H1 (cell line): ENCODE data around the gene ICA1. TPM values are rescaled to one million over a fixed set of nuclear protein-coding genes. Genes with fewer than 3 reads are reported as not detected.

Experiments
- ASH2L ChIP-seq: fragments of 200-600, 300-600 bp; sonication (generic); IDR thresholded peaks from one replicate; pipeline ENCODE4 v1.7.1; 2017; ENCODE audit warnings: low read length
- GABPA ChIP-seq: IDR thresholded peaks from 2 replicates; pipeline ENCODE4 v1.6.1; 2011; ENCODE audit warnings: mild to moderate bottlenecking, low read length, moderate library complexity, borderline replicate concordance; ENCODE audit not compliant: insufficient read depth
- HDAC6 ChIP-seq: IDR thresholded peaks from one replicate; pipeline ENCODE4 v1.7.1; 2012; ENCODE audit warnings: low read depth, mild to moderate bottlenecking, inconsistent platforms, low read length, moderate library complexity
- MAFK ChIP-seq: IDR thresholded peaks from 2 replicates; pipeline ENCODE4 v1.6.1; 2012; ENCODE audit warnings: low read depth, mild to moderate bottlenecking, improper control_type of control experiment, low read length
- NRF1 ChIP-seq: IDR thresholded peaks from 2 replicates; pipeline ENCODE4 v1.6.1; 2011; ENCODE audit warnings: mild to moderate bottlenecking, low read depth, low read length, improper control_type of control experiment
- POLR2A ChIP-seq, 2 experiments: IDR thresholded peaks; 1 replicate in 1 of 2; 2 replicates in 1 of 2; pipeline ENCODE4 v1.6.1; 2011; ENCODE audit warnings: low read depth in 2 of 2, low read length in 2 of 2, mild to moderate bottlenecking in 2 of 2; ENCODE audit errors: control extremely low read depth in 1 of 2
- SP4 ChIP-seq: IDR thresholded peaks from 2 replicates; pipeline ENCODE4 v1.6.1; 2012; ENCODE audit warnings: low read length, inconsistent platforms
- TBP ChIP-seq: IDR thresholded peaks from 2 replicates; pipeline ENCODE4 v1.6.1; 2011; ENCODE audit warnings: low read depth, low read length, improper control_type of control experiment
- polyA plus RNA-seq, 7 experiments: library from polyadenylated mRNA; depleted of rRNA in 3 of 7; stranded (reverse) in 5 of 7; unstranded in 2 of 7; fragments of >200 nt in 5 of 7; fragments of 200-250 nt in 2 of 7; gene quantifications; 1 replicate in 5 of 7; 2 replicates in 1 of 7; 4 replicates in 1 of 7; pipeline versions ENCODE4 v1.2.1 to v1.2.3, GENCODE V29; 2011 to 2013; ENCODE audit warnings: missing spikeins in 2 of 7, mixed read lengths in 2 of 7
- total RNA-seq: library from RNA; stranded (reverse); fragmentation: NEBNext Ultra II Directional; extraction: Animal tissue kit (Norgen Biotek cat#: 25700); gene quantifications from 2 replicates; pipeline ENCODE4 v1.2.1, GENCODE V29; 2021
- TF ChIP-seq, protein P1 (sequence below): fragments of 300-600 bp; sonication (generic); IDR thresholded peaks from 2 replicates; pipeline ENCODE4 v1.7.1; 2012; ENCODE audit warnings: low read length, moderate library complexity, mild to moderate bottlenecking, inconsistent platforms; ENCODE audit not compliant: insufficient replicate concordance
- TF ChIP-seq, protein P2 (sequence below), 3 experiments: IDR thresholded peaks; 1 replicate in 2 of 3; 2 replicates in 1 of 3; pipeline versions ENCODE4 v1.5.1 to v1.6.1; 2011; ENCODE audit warnings: low read length in 3 of 3, mild to moderate bottlenecking in 3 of 3, inconsistent platforms in 2 of 3, low read depth in 1 of 3, moderate library complexity in 1 of 3; ENCODE audit not compliant: insufficient read depth in 1 of 3; ENCODE audit errors: control extremely low read depth in 1 of 3

The ICA1 gene
- total and polyA plus RNA-seq, 2 of the 8 experiments (the other 6 are each of a cell fraction or from before 2014, with no cell fraction given) = 14.9 to 37.1 TPM

DNA sequence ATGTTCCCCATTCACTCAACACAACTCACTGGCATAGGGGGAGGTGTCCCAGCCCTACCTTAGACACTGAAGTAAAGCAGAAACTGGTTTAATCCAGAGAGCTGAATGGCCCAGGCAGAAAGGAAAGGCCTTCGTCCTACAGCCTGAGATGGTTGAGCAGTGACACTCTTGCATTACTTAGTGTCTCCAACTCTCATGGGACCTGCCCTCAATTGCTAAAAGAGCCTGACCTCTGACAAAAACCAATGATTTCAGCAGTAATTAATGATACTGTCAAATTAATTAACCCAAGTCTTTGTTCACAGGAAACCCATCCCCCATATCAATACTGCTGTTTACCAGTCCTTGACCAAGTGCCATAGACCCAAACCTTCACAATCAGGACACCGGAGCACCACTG lies 48.6 kb downstream of the ICA1 start (continued):
- TF ChIP-seq, protein P1, sequence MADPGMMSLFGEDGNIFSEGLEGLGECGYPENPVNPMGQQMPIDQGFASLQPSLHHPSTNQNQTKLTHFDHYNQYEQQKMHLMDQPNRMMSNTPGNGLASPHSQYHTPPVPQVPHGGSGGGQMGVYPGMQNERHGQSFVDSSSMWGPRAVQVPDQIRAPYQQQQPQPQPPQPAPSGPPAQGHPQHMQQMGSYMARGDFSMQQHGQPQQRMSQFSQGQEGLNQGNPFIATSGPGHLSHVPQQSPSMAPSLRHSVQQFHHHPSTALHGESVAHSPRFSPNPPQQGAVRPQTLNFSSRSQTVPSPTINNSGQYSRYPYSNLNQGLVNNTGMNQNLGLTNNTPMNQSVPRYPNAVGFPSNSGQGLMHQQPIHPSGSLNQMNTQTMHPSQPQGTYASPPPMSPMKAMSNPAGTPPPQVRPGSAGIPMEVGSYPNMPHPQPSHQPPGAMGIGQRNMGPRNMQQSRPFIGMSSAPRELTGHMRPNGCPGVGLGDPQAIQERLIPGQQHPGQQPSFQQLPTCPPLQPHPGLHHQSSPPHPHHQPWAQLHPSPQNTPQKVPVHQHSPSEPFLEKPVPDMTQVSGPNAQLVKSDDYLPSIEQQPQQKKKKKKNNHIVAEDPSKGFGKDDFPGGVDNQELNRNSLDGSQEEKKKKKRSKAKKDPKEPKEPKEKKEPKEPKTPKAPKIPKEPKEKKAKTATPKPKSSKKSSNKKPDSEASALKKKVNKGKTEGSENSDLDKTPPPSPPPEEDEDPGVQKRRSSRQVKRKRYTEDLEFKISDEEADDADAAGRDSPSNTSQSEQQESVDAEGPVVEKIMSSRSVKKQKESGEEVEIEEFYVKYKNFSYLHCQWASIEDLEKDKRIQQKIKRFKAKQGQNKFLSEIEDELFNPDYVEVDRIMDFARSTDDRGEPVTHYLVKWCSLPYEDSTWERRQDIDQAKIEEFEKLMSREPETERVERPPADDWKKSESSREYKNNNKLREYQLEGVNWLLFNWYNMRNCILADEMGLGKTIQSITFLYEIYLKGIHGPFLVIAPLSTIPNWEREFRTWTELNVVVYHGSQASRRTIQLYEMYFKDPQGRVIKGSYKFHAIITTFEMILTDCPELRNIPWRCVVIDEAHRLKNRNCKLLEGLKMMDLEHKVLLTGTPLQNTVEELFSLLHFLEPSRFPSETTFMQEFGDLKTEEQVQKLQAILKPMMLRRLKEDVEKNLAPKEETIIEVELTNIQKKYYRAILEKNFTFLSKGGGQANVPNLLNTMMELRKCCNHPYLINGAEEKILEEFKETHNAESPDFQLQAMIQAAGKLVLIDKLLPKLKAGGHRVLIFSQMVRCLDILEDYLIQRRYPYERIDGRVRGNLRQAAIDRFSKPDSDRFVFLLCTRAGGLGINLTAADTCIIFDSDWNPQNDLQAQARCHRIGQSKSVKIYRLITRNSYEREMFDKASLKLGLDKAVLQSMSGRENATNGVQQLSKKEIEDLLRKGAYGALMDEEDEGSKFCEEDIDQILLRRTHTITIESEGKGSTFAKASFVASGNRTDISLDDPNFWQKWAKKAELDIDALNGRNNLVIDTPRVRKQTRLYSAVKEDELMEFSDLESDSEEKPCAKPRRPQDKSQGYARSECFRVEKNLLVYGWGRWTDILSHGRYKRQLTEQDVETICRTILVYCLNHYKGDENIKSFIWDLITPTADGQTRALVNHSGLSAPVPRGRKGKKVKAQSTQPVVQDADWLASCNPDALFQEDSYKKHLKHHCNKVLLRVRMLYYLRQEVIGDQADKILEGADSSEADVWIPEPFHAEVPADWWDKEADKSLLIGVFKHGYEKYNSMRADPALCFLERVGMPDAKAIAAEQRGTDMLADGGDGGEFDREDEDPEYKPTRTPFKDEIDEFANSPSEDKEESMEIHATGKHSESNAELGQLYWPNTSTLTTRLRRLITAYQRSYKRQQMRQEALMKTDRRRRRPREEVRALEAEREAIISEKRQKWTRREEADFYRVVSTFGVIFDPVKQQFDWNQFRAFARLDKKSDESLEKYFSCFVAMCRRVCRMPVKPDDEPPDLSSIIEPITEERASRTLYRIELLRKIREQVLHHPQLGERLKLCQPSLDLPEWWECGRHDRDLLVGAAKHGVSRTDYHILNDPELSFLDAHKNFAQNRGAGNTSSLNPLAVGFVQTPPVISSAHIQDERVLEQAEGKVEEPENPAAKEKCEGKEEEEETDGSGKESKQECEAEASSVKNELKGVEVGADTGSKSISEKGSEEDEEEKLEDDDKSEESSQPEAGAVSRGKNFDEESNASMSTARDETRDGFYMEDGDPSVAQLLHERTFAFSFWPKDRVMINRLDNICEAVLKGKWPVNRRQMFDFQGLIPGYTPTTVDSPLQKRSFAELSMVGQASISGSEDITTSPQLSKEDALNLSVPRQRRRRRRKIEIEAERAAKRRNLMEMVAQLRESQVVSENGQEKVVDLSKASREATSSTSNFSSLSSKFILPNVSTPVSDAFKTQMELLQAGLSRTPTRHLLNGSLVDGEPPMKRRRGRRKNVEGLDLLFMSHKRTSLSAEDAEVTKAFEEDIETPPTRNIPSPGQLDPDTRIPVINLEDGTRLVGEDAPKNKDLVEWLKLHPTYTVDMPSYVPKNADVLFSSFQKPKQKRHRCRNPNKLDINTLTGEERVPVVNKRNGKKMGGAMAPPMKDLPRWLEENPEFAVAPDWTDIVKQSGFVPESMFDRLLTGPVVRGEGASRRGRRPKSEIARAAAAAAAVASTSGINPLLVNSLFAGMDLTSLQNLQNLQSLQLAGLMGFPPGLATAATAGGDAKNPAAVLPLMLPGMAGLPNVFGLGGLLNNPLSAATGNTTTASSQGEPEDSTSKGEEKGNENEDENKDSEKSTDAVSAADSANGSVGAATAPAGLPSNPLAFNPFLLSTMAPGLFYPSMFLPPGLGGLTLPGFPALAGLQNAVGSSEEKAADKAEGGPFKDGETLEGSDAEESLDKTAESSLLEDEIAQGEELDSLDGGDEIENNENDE = no peak
- TF ChIP-seq TBP = no peak
- TF ChIP-seq, protein P2, sequence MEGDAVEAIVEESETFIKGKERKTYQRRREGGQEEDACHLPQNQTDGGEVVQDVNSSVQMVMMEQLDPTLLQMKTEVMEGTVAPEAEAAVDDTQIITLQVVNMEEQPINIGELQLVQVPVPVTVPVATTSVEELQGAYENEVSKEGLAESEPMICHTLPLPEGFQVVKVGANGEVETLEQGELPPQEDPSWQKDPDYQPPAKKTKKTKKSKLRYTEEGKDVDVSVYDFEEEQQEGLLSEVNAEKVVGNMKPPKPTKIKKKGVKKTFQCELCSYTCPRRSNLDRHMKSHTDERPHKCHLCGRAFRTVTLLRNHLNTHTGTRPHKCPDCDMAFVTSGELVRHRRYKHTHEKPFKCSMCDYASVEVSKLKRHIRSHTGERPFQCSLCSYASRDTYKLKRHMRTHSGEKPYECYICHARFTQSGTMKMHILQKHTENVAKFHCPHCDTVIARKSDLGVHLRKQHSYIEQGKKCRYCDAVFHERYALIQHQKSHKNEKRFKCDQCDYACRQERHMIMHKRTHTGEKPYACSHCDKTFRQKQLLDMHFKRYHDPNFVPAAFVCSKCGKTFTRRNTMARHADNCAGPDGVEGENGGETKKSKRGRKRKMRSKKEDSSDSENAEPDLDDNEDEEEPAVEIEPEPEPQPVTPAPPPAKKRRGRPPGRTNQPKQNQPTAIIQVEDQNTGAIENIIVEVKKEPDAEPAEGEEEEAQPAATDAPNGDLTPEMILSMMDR (IDR thresholded peaks at IDR 0.05; ENCODE audit: control extremely low read depth in 1 of 3, insufficient read depth in 1 of 3, low read depth in 1 of 3, low read length in 3 of 3) = no peak
- TF ChIP-seq GABPA = no peak
- no peak for TF ChIP-seq SP4
- TF ChIP-seq POLR2A (IDR thresholded peaks at IDR 0.05; ENCODE audit: control extremely low read depth in 1 of 2, low read depth in 2 of 2, low read length in 2 of 2) = no peak
- no peak for TF ChIP-seq MAFK
- no peak for TF ChIP-seq NRF1
- no peak for TF ChIP-seq HDAC6
- no peak for TF ChIP-seq ASH2L
